ENCODE results near the gene SCD5. TPM values are rescaled to one million over a fixed set of nuclear protein-coding genes. Genes with fewer than 3 reads are reported as not detected.

SCD5 gene
- polyA plus RNA-seq, 3 donors: 4.3 to 18.6 (median 14.3) TPM

GRCh38 chr4:82678051-82678450, 120.5 kb downstream of the SCD5 start:
- 55 to 75% (median 62%) methylated on average over 4 of the region's 4 CpGs for whole genome bisulfite sequencing, 3 donors
- no peak overlapping the region for H3K27ac ChIP-seq (ENCODE audit: low read depth, low read length)

DNA sequence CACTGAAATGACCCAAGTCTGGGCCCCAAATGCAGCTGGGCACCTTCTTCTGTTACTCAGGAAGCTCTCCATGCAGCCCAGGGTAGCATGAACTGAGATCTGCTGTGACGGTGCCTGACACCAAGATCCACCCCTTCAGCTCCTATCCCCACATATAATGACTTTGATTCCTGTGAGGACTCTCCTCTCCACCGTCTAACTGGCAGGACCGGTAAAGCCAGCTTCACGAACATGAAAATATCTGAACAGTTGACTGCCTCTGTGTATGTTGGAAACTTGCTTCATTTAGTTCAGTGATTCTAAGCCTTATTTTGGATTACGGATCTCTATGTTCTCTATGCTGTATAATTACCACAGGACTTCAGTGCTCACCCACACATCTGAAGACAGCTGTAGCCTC, 121.3 kb downstream of the SCD5 start:
- WGBS, 3 donors: 53 to 90% (median 85%) methylated on average over 5 of the region's 5 CpGs
- H3K27ac ChIP-seq (ENCODE audit: low read depth, low read length): no peak overlapping the region

GRCh38 chr4:82667761-82668480, 130.7 kb downstream of the SCD5 start:
- H3K27ac ChIP-seq (ENCODE audit: low read depth, low read length): no peak overlapping the region
- 83 to 85% (median 83%) methylated on average over 2 of the region's 2 CpGs for WGBS, 3 donors

DNA sequence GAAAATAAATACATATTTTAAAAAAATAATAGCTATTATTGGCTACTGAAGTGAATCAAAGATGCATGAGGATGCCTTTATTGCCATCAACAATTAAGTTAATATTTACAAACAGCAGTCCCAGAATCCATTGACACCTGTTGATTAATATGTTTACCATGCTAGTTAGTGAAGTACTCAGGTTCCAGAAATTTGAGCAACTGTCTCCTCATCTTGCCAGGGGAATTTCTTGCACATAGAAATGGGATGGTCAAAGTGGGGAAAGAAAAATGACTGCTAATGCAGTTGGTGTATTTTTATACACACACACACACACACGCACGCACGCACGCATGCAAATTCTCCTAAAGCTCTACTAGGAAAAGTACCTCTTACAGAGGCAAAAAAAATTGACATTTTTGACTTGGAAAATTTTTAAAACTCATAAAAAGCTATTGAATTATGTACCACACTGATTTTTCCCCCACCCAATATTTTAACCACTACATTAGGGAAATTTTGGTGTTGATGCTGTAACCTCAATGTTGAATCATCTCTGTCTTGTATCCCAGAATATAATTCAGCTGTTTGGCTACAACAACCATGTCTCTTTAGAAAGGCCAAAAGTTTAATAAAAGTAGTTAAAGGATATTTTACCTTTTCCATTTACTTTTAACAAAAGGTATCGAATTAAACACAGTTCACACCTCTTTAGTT, 131.5 kb downstream of the SCD5 start:
- WGBS, 3 donors: 94 to 98% (median 97%) methylated on average over 5 of the region's 5 CpGs
- no peak overlapping the region for H3K27ac ChIP-seq (ENCODE audit: low read depth, low read length)

DNA sequence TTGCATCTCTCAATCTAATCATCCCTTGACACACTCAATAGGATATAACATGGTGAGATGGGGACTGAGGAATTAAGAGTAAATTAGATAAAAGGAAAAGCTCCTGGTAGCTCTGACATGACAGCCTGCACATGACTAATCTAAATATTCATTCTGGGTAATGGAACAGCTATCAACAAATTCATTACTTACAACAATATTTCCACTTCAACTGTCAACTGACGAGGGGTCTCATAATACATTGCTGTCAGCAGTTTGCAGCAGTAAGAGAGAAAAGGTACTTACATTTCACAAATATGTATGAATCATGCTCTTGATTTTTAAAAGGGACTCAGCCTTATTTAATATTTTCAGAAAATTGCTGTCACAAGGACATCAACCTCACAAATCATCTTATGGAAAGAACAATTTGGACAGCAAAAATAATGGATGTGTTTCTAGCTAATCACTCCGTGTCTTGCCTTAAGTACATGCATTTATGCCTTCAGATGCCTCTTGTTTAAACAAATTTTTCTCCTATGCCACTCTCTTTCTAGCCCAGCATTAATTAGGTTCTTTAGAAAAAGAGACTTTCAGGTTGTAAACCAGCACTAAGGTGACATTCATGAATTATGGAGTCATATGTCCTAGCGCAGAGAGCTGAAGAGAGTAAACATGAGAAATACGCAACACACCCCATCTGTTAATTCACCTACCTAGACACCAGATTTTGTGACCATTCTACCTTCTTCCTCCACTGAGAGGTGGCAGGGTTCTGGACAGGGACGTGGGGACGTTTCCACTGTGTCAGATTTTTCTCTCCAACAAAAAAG, 137.2 kb downstream of the SCD5 start:
- 85 to 92% (median 87%) methylated on average over 6 of the region's 6 CpGs for WGBS, 3 donors
- no peak overlapping the region for H3K27ac ChIP-seq (ENCODE audit: low read depth, low read length)

GRCh38 chr4:82652062-82652461, 146.5 kb downstream of the SCD5 start:
- WGBS, 3 donors: 26 to 32% (median 32%) methylated on average over 4 of the region's 4 CpGs
- H3K27ac ChIP-seq (ENCODE audit: low read depth, low read length): no peak overlapping the region

DNA sequence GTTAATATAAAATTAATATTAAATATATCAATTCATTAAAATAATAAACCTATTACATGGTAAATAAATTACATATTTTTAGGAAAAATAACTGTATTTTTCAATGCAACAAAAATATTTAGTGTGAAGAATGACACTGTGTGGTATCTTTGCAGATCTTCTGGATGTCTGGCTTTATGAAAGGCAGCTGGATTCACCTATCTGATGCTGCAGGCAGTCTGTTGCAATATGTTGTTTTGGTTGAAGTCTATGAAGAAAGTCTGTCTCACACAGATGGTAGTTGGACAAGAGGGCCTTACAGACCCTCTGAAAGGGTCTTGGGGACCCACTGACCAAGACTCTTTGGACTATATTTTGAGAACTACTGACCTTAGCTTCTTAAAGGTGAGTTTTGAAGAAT, 147.7 kb downstream of the SCD5 start:
- no peak overlapping the region for H3K27ac ChIP-seq (ENCODE audit: low read depth, low read length)

GRCh38 chr4:82648356-82648755, 150.2 kb downstream of the SCD5 start:
- 58 to 84% (median 63%) methylated on average over 3 of the region's 3 CpGs for WGBS, 3 donors
- no peak overlapping the region for H3K27ac ChIP-seq (ENCODE audit: low read depth, low read length)

DNA sequence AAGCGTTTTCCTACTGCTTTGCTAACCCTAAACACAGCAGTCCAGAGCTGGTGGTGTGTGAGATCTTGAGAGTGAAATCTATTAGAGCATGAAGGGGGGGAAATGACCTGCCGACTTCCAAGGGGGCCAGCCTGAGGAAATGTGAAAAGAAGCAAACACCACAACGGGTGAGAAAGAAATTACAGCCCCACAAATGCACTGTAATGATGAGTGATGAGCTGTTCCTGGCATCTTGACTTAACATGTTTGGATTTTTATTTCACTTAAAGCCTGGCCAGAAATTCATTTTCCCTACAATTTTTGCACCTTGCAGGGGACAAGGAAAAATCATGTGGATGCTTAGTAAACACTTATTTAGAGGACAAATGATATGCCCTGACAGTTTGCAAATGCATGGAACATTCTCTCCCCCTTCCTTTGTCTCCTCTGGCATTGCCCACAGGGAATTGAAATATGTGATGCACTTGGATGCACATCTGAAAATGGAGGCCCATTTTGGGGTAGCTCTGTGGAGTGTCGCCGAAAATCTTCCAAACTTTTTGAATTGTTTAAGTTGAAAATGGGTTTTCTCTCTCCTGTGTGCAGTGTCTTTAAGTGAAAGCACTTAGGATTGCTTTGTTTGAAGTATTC, 152.5 kb downstream of the SCD5 start:
- 52 to 61% (median 54%) methylated on average over 5 of the region's 5 CpGs for WGBS, 3 donors

GRCh38 chr4:82644734-82645126, 153.9 kb downstream of the SCD5 start:
- H3K27ac ChIP-seq (ENCODE audit: low read depth, low read length): no peak overlapping the region
- WGBS, 3 donors: 64 to 73% (median 65%) methylated on average over 4 of the region's 4 CpGs

More for the DNA sequence above, 152.5 kb downstream of the SCD5 start:
- H3K27ac ChIP-seq (ENCODE audit: low read depth, low read length): no peak overlapping the region

DNA sequence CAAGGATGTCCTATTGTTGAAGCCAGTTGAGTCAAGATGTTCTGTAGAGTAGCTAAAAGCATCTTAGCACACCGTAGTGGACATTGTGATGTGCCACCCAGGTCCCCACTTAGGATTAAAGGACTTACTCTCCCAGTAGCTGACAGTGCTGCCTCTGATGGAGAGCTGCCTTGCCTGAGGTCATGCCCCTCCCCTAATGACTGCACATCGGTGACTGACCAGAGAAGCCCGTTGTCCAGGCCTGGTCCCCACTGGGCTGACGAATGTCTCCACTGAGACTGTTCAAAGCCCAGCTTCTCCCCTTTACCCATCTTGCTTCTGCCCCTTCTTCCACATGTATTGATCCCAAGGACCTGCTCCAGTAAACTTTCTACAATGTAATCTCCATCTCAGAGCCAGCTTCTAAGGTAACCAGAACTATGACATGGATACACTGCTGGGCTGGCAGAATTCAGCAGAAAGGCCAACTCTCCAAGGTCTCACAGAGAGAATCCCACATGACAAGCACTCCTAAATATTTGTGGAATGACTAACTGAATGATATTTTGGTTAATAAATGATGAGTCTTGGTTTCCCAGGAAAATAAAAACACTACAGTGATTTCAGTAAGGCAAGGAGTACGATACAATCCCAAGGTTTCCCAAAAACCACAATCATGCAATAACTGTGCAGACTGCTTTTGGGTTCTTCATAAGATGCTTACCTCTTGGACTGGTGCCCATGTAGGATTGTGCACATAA, 154.4 kb downstream of the SCD5 start:
- WGBS, 3 donors: 89 to 92% (median 91%) methylated on average over 5 of the region's 5 CpGs
- H3K27ac ChIP-seq (ENCODE audit: low read depth, low read length): no peak overlapping the region

GRCh38 chr4:82642331-82642730, 156.3 kb downstream of the SCD5 start:
- no peak overlapping the region for H3K27ac ChIP-seq (ENCODE audit: low read depth, low read length)
- WGBS, 3 donors: 64 to 83% (median 65%) methylated on average over 7 of the region's 7 CpGs

- no peak overlapping the region for H3K27ac ChIP-seq (ENCODE audit: low read depth, low read length)
- 36 to 66% (median 45%) methylated on average over 5 of the region's 5 CpGs for WGBS, 3 donors
These were observed 158.1 kb downstream of the SCD5 start for GRCh38 chr4:82640540-82640939.

- WGBS, 3 donors: 71 to 83% (median 76%) methylated on average over 8 of the region's 8 CpGs
- no peak overlapping the region for H3K27ac ChIP-seq (ENCODE audit: low read depth, low read length)
These were observed 158.6 kb downstream of the SCD5 start for GRCh38 chr4:82639971-82640370.

DNA sequence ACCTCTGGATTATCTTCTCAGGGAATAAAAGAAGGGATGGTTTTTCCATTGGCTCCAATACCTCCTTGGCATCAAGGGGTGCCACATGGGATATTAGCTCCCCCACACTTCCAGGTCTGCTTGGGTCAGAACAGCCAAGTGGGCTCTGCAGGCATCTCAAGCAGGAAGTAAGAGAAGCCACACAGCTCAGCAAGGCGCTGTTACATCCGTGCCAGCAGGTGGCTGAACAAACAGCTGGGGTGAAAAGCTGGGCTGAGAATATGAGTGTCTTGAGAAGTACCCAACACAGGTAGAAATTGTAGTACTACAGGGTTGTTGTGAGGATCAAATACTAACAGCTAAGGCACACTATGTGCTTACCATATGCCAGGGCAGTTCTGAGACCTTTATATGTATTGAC, 160.1 kb downstream of the SCD5 start:
- H3K27ac ChIP-seq (ENCODE audit: low read depth, low read length): no peak overlapping the region
- WGBS, 3 donors: 61 to 77% (median 67%) methylated on average over 2 of the region's 2 CpGs

DNA sequence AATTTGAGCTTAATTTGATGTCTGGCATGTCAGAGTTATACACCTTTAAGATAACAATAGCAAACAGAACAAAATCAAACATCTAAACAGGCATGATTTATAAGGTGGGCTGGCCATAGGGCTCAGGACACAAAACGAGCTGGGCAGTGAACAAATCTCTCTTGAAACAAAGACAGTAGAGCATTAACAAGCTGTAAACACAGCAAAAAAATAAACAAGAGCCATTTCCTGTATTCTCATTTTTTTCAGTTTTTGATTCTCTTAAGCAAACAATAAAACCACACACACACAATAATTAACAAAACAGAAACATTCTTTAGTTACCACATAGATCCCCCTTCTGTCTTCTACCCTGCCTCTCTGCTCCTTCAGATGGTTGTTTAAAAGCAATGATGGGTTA, 168.5 kb downstream of the SCD5 start:
- WGBS, 3 donors: 47 to 66% (median 52%) methylated on average over 1 of the region's 1 CpG
- no peak overlapping the region for H3K27ac ChIP-seq (ENCODE audit: low read depth, low read length)

DNA sequence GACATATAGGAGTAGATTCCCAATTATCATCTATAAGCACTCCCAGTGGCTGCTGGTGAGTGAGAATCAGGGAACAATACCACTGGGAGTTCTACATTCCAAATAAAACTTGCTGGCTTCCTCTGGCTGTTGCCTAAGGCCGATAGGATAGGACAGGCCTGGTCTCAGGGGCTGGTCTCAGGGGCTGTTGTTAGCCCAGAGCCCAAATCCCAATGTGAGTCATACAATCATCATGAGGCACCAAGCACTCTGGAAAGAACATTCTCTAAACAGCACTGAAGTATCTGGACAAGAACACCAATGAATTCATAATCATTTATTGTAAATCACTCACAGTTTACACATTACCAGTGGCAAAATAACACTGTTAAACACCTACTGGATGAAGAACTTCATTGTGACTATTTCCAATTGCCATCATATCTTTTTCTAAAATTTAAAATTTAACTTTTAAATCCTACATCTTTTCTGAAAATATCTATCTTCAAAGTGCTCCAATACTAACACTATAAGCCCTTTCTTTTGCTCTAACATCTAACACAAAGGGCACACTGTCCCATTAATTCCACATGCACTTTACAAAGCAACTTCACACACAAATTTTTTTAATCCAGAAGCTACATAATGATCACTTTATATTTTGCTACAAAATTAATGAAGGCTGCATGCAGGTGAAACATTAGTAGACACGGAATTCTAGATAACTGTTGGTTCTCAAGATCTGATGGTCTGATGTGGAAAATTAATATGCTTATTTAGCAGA, 169.2 kb downstream of the SCD5 start:
- WGBS, 3 donors: 59 to 73% (median 64%) methylated on average over 2 of the region's 2 CpGs
- no peak overlapping the region for H3K27ac ChIP-seq (ENCODE audit: low read depth, low read length)

All from adipose tissue (tissue), 3 donors.